SIG-M5 treated with dmso at 0.1 percent for 504 hours (cell line): ENCODE data around the gene GPR15LG.
"Not testable (repeated sequence)": the region's sequence is repeated elsewhere in the genome, so short reads cannot be mapped to it uniquely, and the experiment has no call there.

ENCODE experiments used
- DNase-seq: peaks from one replicate; lab custom pipeline; 2025; ENCODE audit not compliant: unreplicated experiment; lab: John Stamatoyannopoulos, UW

The GPR15LG gene

GRCh38 chr10:84173501-84173929 lies at the start of gene GPR15LG:
Gene GPR15LG, plus strand, starts transcription at chr10:84173801. Its CDS starts 51 bp downstream, at chr10:84173852.
- no peak for DNase-seq

- DNase-seq = not testable (repeated sequence)
Measured at GRCh38 chr10:84125910-84126784, 47.5 kb upstream of the GPR15LG start.

GRCh38 chr10:84126785-84127167 lies 46.8 kb upstream of the GPR15LG start:
- no peak for DNase-seq

- no peak for DNase-seq
Measured at GRCh38 chr10:84135836-84136235, 37.8 kb upstream of the GPR15LG start.

- no peak for DNase-seq
Measured at GRCh38 chr10:84137811-84138210, 35.8 kb upstream of the GPR15LG start.

- DNase-seq = no peak
Measured at GRCh38 chr10:84138478-84139125, 35.0 kb upstream of the GPR15LG start.

GRCh38 chr10:84139126-84140035 lies 34.2 kb upstream of the GPR15LG start, which contains the start of gene GHITM:
Gene GHITM, plus strand, starts transcription at chr10:84139509. Its CDS starts 1,992 bp downstream, at chr10:84141501.
- peak; percentile 96 for DNase-seq

- DNase-seq = no peak
Measured at GRCh38 chr10:84140036-84140379, 33.6 kb upstream of the GPR15LG start.

GRCh38 chr10:84147347-84147746 lies 26.3 kb upstream of the GPR15LG start:
- DNase-seq = no peak

GRCh38 chr10:84148006-84148597 lies 25.5 kb upstream of the GPR15LG start:
- DNase-seq = peak; percentile 47

- no peak for DNase-seq
Measured at GRCh38 chr10:84149854-84150253, 23.7 kb upstream of the GPR15LG start.

- no peak for DNase-seq
Measured at GRCh38 chr10:84152769-84153168, 20.8 kb upstream of the GPR15LG start.

GRCh38 chr10:84155521-84155920 lies 18.1 kb upstream of the GPR15LG start:
- no peak for DNase-seq

- DNase-seq = no peak
Measured at GRCh38 chr10:84156009-84156408, 17.6 kb upstream of the GPR15LG start.

GRCh38 chr10:84156768-84157167 lies 16.8 kb upstream of the GPR15LG start:
- DNase-seq = peak; percentile 95

- DNase-seq = no peak
Measured at GRCh38 chr10:84158061-84158460, 15.5 kb upstream of the GPR15LG start.

GRCh38 chr10:84158550-84158949 lies 15.1 kb upstream of the GPR15LG start:
- peak; percentile 39 for DNase-seq

GRCh38 chr10:84159076-84159685 lies 14.4 kb upstream of the GPR15LG start:
- DNase-seq = no peak

GRCh38 chr10:84160663-84161362 lies 12.8 kb upstream of the GPR15LG start:
- no peak for DNase-seq

- DNase-seq = no peak
Measured at GRCh38 chr10:84163996-84164395, 9.6 kb upstream of the GPR15LG start.
